K562 (cell line): ENCODE data around the gene BTD. TPM values are rescaled to one million over a fixed set of nuclear protein-coding genes. Genes with fewer than 3 reads are reported as not detected.

ENCODE experiments used
- BRD4 ChIP-seq: fragments of 200-600 bp; sonication (generic); IDR thresholded peaks from 2 replicates; pipeline ENCODE4 v1.6.1; 2017; ENCODE audit warnings: inconsistent platforms
- CHD2 ChIP-seq: IDR thresholded peaks from 2 replicates; pipeline ENCODE4 v1.6.1; 2011; ENCODE audit warnings: low read depth, low read length
- CSDE1 ChIP-seq, 2 experiments: fragments of 450-650 bp; IDR thresholded peaks; 2 replicates each; pipeline ENCODE4 v1.6.1; 2016; ENCODE audit warnings: mild to moderate bottlenecking in 1 of 2
- DIDO1 ChIP-seq: fragments of 450-650 bp; IDR thresholded peaks from 2 replicates; pipeline ENCODE4 v1.6.1; 2016; ENCODE audit warnings: low read depth, missing biosample characterization, missing genetic modification characterization
- FOXP1 ChIP-seq: sonication (generic); formaldehyde crosslinking; IDR thresholded peaks from 2 replicates; pipeline ENCODE4 v1.8.0; 2022; ENCODE audit warnings: mild to moderate bottlenecking, missing genetic modification reagents
- KAT7 ChIP-seq: sonication (generic); formaldehyde crosslinking; IDR thresholded peaks from 2 replicates; pipeline ENCODE4 v1.8.0; 2022; ENCODE audit warnings: missing genetic modification reagents, mild to moderate bottlenecking, borderline replicate concordance
- NFRKB ChIP-seq: fragments of 450-650 bp; IDR thresholded peaks from 2 replicates; pipeline ENCODE4 v1.6.1; 2016; ENCODE audit warnings: low read depth
- PREB ChIP-seq: sonication (generic); formaldehyde crosslinking; IDR thresholded peaks from 2 replicates; pipeline ENCODE4 v1.8.1; 2023; ENCODE audit warnings: mild to moderate bottlenecking, missing genetic modification reagents
- PTRF ChIP-seq: fragments of 450-650 bp; IDR thresholded peaks from 2 replicates; pipeline ENCODE4 v1.6.1; 2016; ENCODE audit warnings: mild to moderate bottlenecking, missing genetic modification characterization, missing compliant biosample characterization
- SAP30 ChIP-seq: fragments of 200-600 bp; sonication (generic); IDR thresholded peaks from 2 replicates; pipeline ENCODE4 v1.6.1; 2012; ENCODE audit warnings: borderline replicate concordance, low read depth, mild to moderate bottlenecking, moderate library complexity, low read length, control low read depth, inconsistent platforms; ENCODE audit not compliant: insufficient read depth, poor library complexity, severe bottlenecking
- TOE1 ChIP-seq, 2 experiments: fragments of 450-650 bp in 1 of 2; sonication (generic) in 1 of 2; formaldehyde crosslinking in 1 of 2; IDR thresholded peaks; 2 replicates each; pipeline versions ENCODE4 v1.7.1 to v1.8.0; 2016 to 2022; ENCODE audit warnings: borderline replicate concordance in 2 of 2, mild to moderate bottlenecking in 2 of 2, antibody characterized with exemption in 1 of 2, inconsistent platforms in 1 of 2, low read depth in 1 of 2, missing genetic modification reagents in 1 of 2, moderate library complexity in 1 of 2
- ZNF212 ChIP-seq: fragments of 450-650 bp; formaldehyde crosslinking; IDR thresholded peaks from 2 replicates; pipeline ENCODE4 v1.4.0; 2020; ENCODE audit warnings: mild to moderate bottlenecking
- ZNF274 ChIP-seq: IDR thresholded peaks from 2 replicates; pipeline ENCODE4 v1.6.1; 2011; ENCODE audit warnings: low read depth, mild to moderate bottlenecking, low read length, moderate library complexity, borderline replicate concordance
- polyA plus RNA-seq, 8 experiments: library from polyadenylated mRNA; depleted of rRNA in 4 of 8; stranded (reverse) in 5 of 8; unstranded in 3 of 8; fragments of >200 nt; fragmentation: Nextera tagmentation in 2 of 8; fragmentation: Illumina TruSeq in 1 of 8; extraction: Ambion mirVana in 2 of 8; extraction: Trizol in 1 of 8; gene quantifications; 2 replicates each; pipeline versions ENCODE4 v1.2.1 to v1.2.3, GENCODE V29; 2011 to 2014; ENCODE audit warnings: inconsistent platforms in 1 of 8, missing spikeins in 1 of 8
- total RNA-seq, 7 experiments: library from RNA; depleted of rRNA in 6 of 7; stranded (reverse); fragments of >200 nt in 6 of 7; fragmentation: Illumina TruSeq in 2 of 7; extraction: Trizol in 2 of 7; gene quantifications; 2 replicates each; pipeline versions ENCODE4 v1.2.1 to v1.2.3, GENCODE V29; 2011 to 2021; ENCODE audit warnings: low replicate concordance in 1 of 7

The BTD gene
- total and polyA plus RNA-seq, 9 of the 15 experiments (the other 6 are each of a cell fraction or from before 2014, with no cell fraction given): 6.6 to 26.2 (median 10.6) TPM

- TF ChIP-seq BRD4: peak; percentile 66; the same call in 1 of the 2 replicates
- TF ChIP-seq KAT7 (CRISPR knock-in tag): peak; percentile 85; the same call in 1 of the 2 replicates
- TF ChIP-seq ZNF212: no peak
- TF ChIP-seq FOXP1 (CRISPR knock-in tag): no peak; the same call in 1 of the 2 replicates
- peak; percentile 79; the same call in 1 of the 2 replicates for TF ChIP-seq NFRKB
- TF ChIP-seq CSDE1 (IDR thresholded peaks at IDR 0.05): peak in 1 of 2 experiments; percentile 14; a peak in 1 of 4 replicates
- TF ChIP-seq PTRF (tag): 0 out of 2 replicates have a peak, but pooled peaks have one; percentile 26
- TF ChIP-seq SAP30: peak; percentile 9
- peak; percentile 42; the same call in 1 of the 2 replicates for TF ChIP-seq PREB (CRISPR knock-in tag)
- TF ChIP-seq CHD2: no peak
- no peak for TF ChIP-seq TOE1 (IDR thresholded peaks at IDR 0.05; ENCODE audit: borderline replicate concordance)
- 0 out of 2 replicates have a peak, but pooled peaks have one; percentile 0 for TF ChIP-seq TOE1 (CRISPR knock-in tag; IDR thresholded peaks at IDR 0.05; ENCODE audit: borderline replicate concordance, low read depth)
- TF ChIP-seq DIDO1 (tag): no peak
- TF ChIP-seq ZNF274: no peak
Measured at GRCh38 chr3:15602146-15602536, 596 bp downstream of the BTD start (continued).
